Measurements from ENCODE around the gene MLIP.

GRCh38 chr6:54107470-54108090 lies 3.7 kb upstream of the MLIP start:
- TF ChIP-seq EP300 (IDR thresholded peaks at IDR 0.05; ENCODE audit: borderline replicate concordance) (no peak), REST (IDR thresholded peaks at IDR 0.05; ENCODE audit: low read depth) (no peak), FOXM1 (IDR thresholded peaks at IDR 0.05; ENCODE audit: borderline replicate concordance, low read depth) (no peak), MAX (IDR thresholded peaks at IDR 0.05) (no peak), TAF1 (IDR thresholded peaks at IDR 0.05; ENCODE audit: low read depth) (no peak), YY1 (IDR thresholded peaks at IDR 0.05; ENCODE audit: low read depth) (no peak), CREB1 (IDR thresholded peaks at IDR 0.05; ENCODE audit: low read depth) (no peak), USF1 (IDR thresholded peaks at IDR 0.05) (no peak), CEBPB (IDR thresholded peaks at IDR 0.05) (no peak), TCF12 (IDR thresholded peaks at IDR 0.05; ENCODE audit: low read depth) (no peak), EGR1 (IDR thresholded peaks at IDR 0.05) (no peak)

All from Ishikawa (cell line).